H1 (cell line): Measurements from ENCODE around the gene FRY. TPM values are rescaled to one million over a fixed set of nuclear protein-coding genes. Genes with fewer than 3 reads are reported as not detected.

Experiments
- CTCF ChIA-PET: fragments of 300-600 bp; sonication (Branson Sonifier 250); formaldehyde crosslinking; loops from one replicate; lab custom pipeline; 2021; ENCODE audit not compliant: partially characterized antibody; lab: Charles Lee
- POLR2A ChIA-PET: fragments of 300-600 bp; sonication (Branson Sonifier 250); formaldehyde crosslinking; loops from one replicate; lab custom pipeline; 2021; ENCODE audit warnings: inconsistent platforms; ENCODE audit not compliant: partially characterized antibody; lab: Charles Lee
- DNase-seq, 2 experiments: peaks; one replicate each; pipeline versions ENCODE4 v3.0.0 to v3.0.0-alpha.2; 2010 to 2022; ENCODE audit warnings: low spot score in 2 of 2, low read depth in 1 of 2, mixed read lengths in 1 of 2
- FAIRE-seq: peaks from 2 replicates; lab custom pipeline; 2011; peaks lifted over from hg19 to GRCh38; lab: Jason Lieb, UNC
- H2AFZ ChIP-seq: 2 replicates; pipeline ENCODE4 v1.8.1; 2012; ENCODE audit warnings: low read length, inconsistent platforms
- H2AK5ac ChIP-seq: 2 replicates; pipeline ENCODE4 v1.6.1; 2013; ENCODE audit warnings: low read depth, low read length
- H2BK120ac ChIP-seq: replicated peaks from 2 replicates; pipeline ENCODE3; 2013; ENCODE audit warnings: low read depth, low read length, inconsistent platforms
- H2BK12ac ChIP-seq: 2 replicates; pipeline ENCODE4 v1.6.1; 2013; ENCODE audit warnings: low read depth, low read length
- H2BK15ac ChIP-seq: 2 replicates; pipeline ENCODE4 v1.6.1; 2013; ENCODE audit warnings: low read length
- H2BK20ac ChIP-seq: 2 replicates; pipeline ENCODE4 v1.6.1; 2013; ENCODE audit warnings: low read length
- H2BK5ac ChIP-seq: 2 replicates; pipeline ENCODE4 v1.6.1; 2013; ENCODE audit warnings: low read depth, low read length
- H3K14ac ChIP-seq: 2 replicates; pipeline ENCODE4 v1.6.1; 2013; ENCODE audit warnings: inconsistent platforms; ENCODE audit not compliant: insufficient read length
- H3K18ac ChIP-seq: 2 replicates; pipeline ENCODE4 v1.6.1; 2013; ENCODE audit warnings: low read length; ENCODE audit errors: extremely low read depth
- H3K23ac ChIP-seq: 2 replicates; pipeline ENCODE4 v1.6.1; 2013; ENCODE audit warnings: inconsistent platforms; ENCODE audit not compliant: insufficient read length
- H3K23me2 ChIP-seq: 2 replicates; pipeline ENCODE4 v1.6.1; 2013; ENCODE audit warnings: low read depth, low read length
- H3K27ac ChIP-seq: 2 replicates; pipeline ENCODE4 v1.6.1; 2011; ENCODE audit warnings: low read depth, low read length, inconsistent platforms
- H3K27me3 ChIP-seq, 4 experiments: replicated peaks in 1 of 4; 1 replicate in 1 of 4; 2 replicates in 3 of 4; pipeline versions ENCODE4 v1.6.1 to v1.8.1; 2011 to 2013; ENCODE audit warnings: low read length in 3 of 4, mild to moderate bottlenecking in 3 of 4, inconsistent platforms in 2 of 4, mixed read lengths in 2 of 4, moderate library complexity in 1 of 4; ENCODE audit not compliant: control insufficient read depth in 3 of 4, insufficient read depth in 3 of 4; ENCODE audit errors: extremely low read depth in 1 of 4
- H3K36me3 ChIP-seq, 4 experiments: 2 replicates each; pipeline versions ENCODE4 v1.6.1 to v1.8.1; 2011 to 2013; ENCODE audit warnings: mild to moderate bottlenecking in 4 of 4, low read length in 3 of 4, moderate library complexity in 2 of 4, control low read depth in 1 of 4, inconsistent platforms in 1 of 4; ENCODE audit not compliant: insufficient read depth in 4 of 4, control insufficient read depth in 2 of 4
- H3K4ac ChIP-seq: replicated peaks from 2 replicates; pipeline ENCODE3; 2013; ENCODE audit warnings: low read length, low read depth, mixed read lengths, inconsistent platforms; ENCODE audit not compliant: insufficient read length
- H3K4me1 ChIP-seq, 4 experiments: replicated peaks in 1 of 4; 1 replicate in 1 of 4; 2 replicates in 3 of 4; pipeline versions ENCODE4 v1.6.1 to v1.8.1; 2011 to 2013; ENCODE audit warnings: low read length in 3 of 4, inconsistent platforms in 2 of 4, mixed read lengths in 1 of 4; ENCODE audit not compliant: insufficient read depth in 4 of 4, control insufficient read depth in 3 of 4
- H3K4me2 ChIP-seq, 2 experiments: 2 replicates each; pipeline versions ENCODE4 v1.6.1 to v1.8.1; 2011 to 2013; ENCODE audit warnings: low read depth in 2 of 2, low read length in 2 of 2, control low read depth in 1 of 2, inconsistent platforms in 1 of 2, mild to moderate bottlenecking in 1 of 2; ENCODE audit not compliant: insufficient read depth in 1 of 2
- H3K4me3 ChIP-seq, 4 experiments: fragments of 200-600, 300-600 bp in 1 of 4; sonication (generic), shearing (Covaris generic), sonication (Bioruptor Twin) in 1 of 4; 2 replicates each; pipeline versions ENCODE4 v1.5.1 to v1.8.1; 2011 to 2016; ENCODE audit warnings: low read length in 4 of 4, low read depth in 3 of 4, control low read depth in 2 of 4, inconsistent platforms in 2 of 4, mild to moderate bottlenecking in 2 of 4, mixed read lengths in 1 of 4, moderate library complexity in 1 of 4; ENCODE audit not compliant: insufficient read depth in 2 of 4; ENCODE audit errors: extremely low read depth in 1 of 4
- H3K56ac ChIP-seq: replicated peaks from 2 replicates; pipeline ENCODE3; 2013; ENCODE audit warnings: low read depth, mild to moderate bottlenecking, mixed read lengths, low read length, inconsistent platforms; ENCODE audit not compliant: insufficient read length
- H3K79me1 ChIP-seq: 2 replicates; pipeline ENCODE4 v1.6.1; 2013; ENCODE audit warnings: low read depth, low read length, control low read depth
- H3K79me2 ChIP-seq, 2 experiments: 2 replicates each; pipeline versions ENCODE4 v1.6.1 to v1.8.1; 2012 to 2013; ENCODE audit warnings: low read length in 2 of 2, mild to moderate bottlenecking in 2 of 2, inconsistent platforms in 1 of 2; ENCODE audit not compliant: insufficient read depth in 2 of 2, control insufficient read depth in 1 of 2
- H3K9ac ChIP-seq, 4 experiments: replicated peaks in 1 of 4; 1 replicate in 1 of 4; 2 replicates in 3 of 4; pipeline versions ENCODE4 v1.6.1 to v1.8.1; 2011 to 2013; ENCODE audit warnings: low read depth in 3 of 4, low read length in 3 of 4, control low read depth in 2 of 4, mild to moderate bottlenecking in 2 of 4, moderate library complexity in 2 of 4, inconsistent platforms in 1 of 4; ENCODE audit errors: extremely low read depth in 1 of 4
- H3K9me3 ChIP-seq, 2 experiments: 2 replicates each; pipeline versions ENCODE4 v1.6.1 to v1.8.1; 2012 to 2013; ENCODE audit warnings: mild to moderate bottlenecking in 2 of 2, moderate library complexity in 2 of 2, control low read depth in 1 of 2, inconsistent platforms in 1 of 2, low read depth in 1 of 2, low read length in 1 of 2, mixed read lengths in 1 of 2; ENCODE audit not compliant: insufficient read depth in 2 of 2
- H4K20me1 ChIP-seq, 2 experiments: replicated peaks in 1 of 2; 2 replicates each; pipeline versions ENCODE3 to v1.8.1; 2011 to 2013; ENCODE audit warnings: inconsistent platforms in 2 of 2, low read length in 2 of 2, mild to moderate bottlenecking in 1 of 2; ENCODE audit not compliant: insufficient read depth in 2 of 2, control insufficient read depth in 1 of 2
- H4K5ac ChIP-seq: 2 replicates; pipeline ENCODE4 v1.6.1; 2013; ENCODE audit warnings: low read length, low read depth, mixed read lengths, inconsistent platforms; ENCODE audit not compliant: insufficient read length
- H4K8ac ChIP-seq: 2 replicates; pipeline ENCODE4 v1.8.0; 2013; ENCODE audit warnings: mild to moderate bottlenecking, moderate library complexity, low read length, inconsistent platforms; ENCODE audit not compliant: insufficient read depth; ENCODE audit errors: extremely low read depth
- H4K91ac ChIP-seq: replicated peaks from 2 replicates; pipeline ENCODE3; 2013; ENCODE audit warnings: low read length, mixed read lengths, inconsistent platforms; ENCODE audit not compliant: insufficient read length
- ATF2 ChIP-seq: IDR thresholded peaks from 2 replicates; pipeline ENCODE4 v1.6.1; 2012; ENCODE audit warnings: low read length, inconsistent platforms
- CHD1 ChIP-seq: IDR thresholded peaks from 2 replicates; pipeline ENCODE4 v1.6.1; 2012; ENCODE audit warnings: low read depth, low read length, improper control_type of control experiment
- CTCF ChIP-seq, 3 experiments: IDR thresholded peaks; 1 replicate in 2 of 3; 2 replicates in 1 of 3; pipeline versions ENCODE4 v1.5.1 to v1.6.1; 2011; ENCODE audit warnings: low read length in 3 of 3, mild to moderate bottlenecking in 3 of 3, inconsistent platforms in 2 of 3, low read depth in 1 of 3, moderate library complexity in 1 of 3; ENCODE audit not compliant: insufficient read depth in 1 of 3; ENCODE audit errors: control extremely low read depth in 1 of 3
- EP300 ChIP-seq, 2 experiments: IDR thresholded peaks; 1 replicate in 1 of 2; 2 replicates in 1 of 2; pipeline ENCODE4 v1.6.1; 2011 to 2012; ENCODE audit warnings: low read depth in 2 of 2, low read length in 2 of 2, mild to moderate bottlenecking in 2 of 2, borderline replicate concordance in 1 of 2, inconsistent platforms in 1 of 2, moderate library complexity in 1 of 2
- GABPA ChIP-seq: IDR thresholded peaks from 2 replicates; pipeline ENCODE4 v1.6.1; 2011; ENCODE audit warnings: mild to moderate bottlenecking, low read length, moderate library complexity, borderline replicate concordance; ENCODE audit not compliant: insufficient read depth
- RAD21 ChIP-seq, 2 experiments: IDR thresholded peaks in 1 of 2; conservative IDR thresholded peaks in 1 of 2; 2 replicates each; pipeline ENCODE4 v1.6.1; 2011; ENCODE audit warnings: low read depth in 2 of 2, low read length in 2 of 2, improper control_type of control experiment in 1 of 2, inconsistent platforms in 1 of 2, mild to moderate bottlenecking in 1 of 2, moderate library complexity in 1 of 2
- SAP30 ChIP-seq: fragments of 300-600 bp; sonication (generic); IDR thresholded peaks from 2 replicates; pipeline ENCODE4 v1.7.1; 2012; ENCODE audit warnings: low read length, moderate library complexity, mild to moderate bottlenecking, inconsistent platforms; ENCODE audit not compliant: insufficient read depth, insufficient replicate concordance
- YY1 ChIP-seq: IDR thresholded peaks from 2 replicates; pipeline ENCODE4 v1.6.1; 2011; ENCODE audit warnings: low read depth, mild to moderate bottlenecking, low read length
- WGBS, 2 experiments: shearing (Covaris generic) in 1 of 2; methylation state at CpG; one replicate each; pipeline versions ENCODE4 v1.1.6 to v1.1.7; 2013 to 2015; ENCODE audit warnings: low lambda C conversion rate in 2 of 2, mixed read lengths in 2 of 2, inconsistent platforms in 1 of 2, low coverage in 1 of 2, missing lambda C conversion rate in 1 of 2; ENCODE audit not compliant: insufficient replicate concordance in 2 of 2, insufficient coverage in 1 of 2, insufficient read length in 1 of 2; ENCODE audit errors: extremely low coverage in 1 of 2, missing lambda C conversion rate in 1 of 2; 5-methylcytosine and 5-hydroxymethylcytosine counted together
- polyA plus RNA-seq, 7 experiments: library from polyadenylated mRNA; depleted of rRNA in 3 of 7; stranded (reverse) in 5 of 7; unstranded in 2 of 7; fragments of >200 nt in 5 of 7; fragments of 200-250 nt in 2 of 7; gene quantifications; 1 replicate in 5 of 7; 2 replicates in 1 of 7; 4 replicates in 1 of 7; pipeline versions ENCODE4 v1.2.1 to v1.2.3, GENCODE V29; 2011 to 2013; ENCODE audit warnings: missing spikeins in 2 of 7, mixed read lengths in 2 of 7
- total RNA-seq: library from RNA; stranded (reverse); fragmentation: NEBNext Ultra II Directional; extraction: Animal tissue kit (Norgen Biotek cat#: 25700); gene quantifications from 2 replicates; pipeline ENCODE4 v1.2.1, GENCODE V29; 2021

FRY gene
- total and polyA plus RNA-seq, 2 of the 8 experiments (the other 6 are each of a cell fraction or from before 2014, with no cell fraction given): 4.3 to 9.2 TPM

- Histone ChIP-seq H4K20me1 (no peaks in the 10 kb centered on the region), H4K8ac (no peak overlapping the region), H2AFZ (no peak overlapping the region), H3K23ac (no peak overlapping the region), H3K4ac (no peak overlapping the region), H2BK5ac (no peak overlapping the region), H3K4me3 (no peak overlapping the region), H3K23me2 (no peaks in the 10 kb centered on the region), H3K36me3 (no peaks in the 10 kb centered on the region), H2BK12ac (no peak overlapping the region), H3K9ac (no peak overlapping the region), H4K91ac (no peak overlapping the region), H3K79me2 (no peaks in the 10 kb centered on the region), H2BK20ac (no peak overlapping the region), H3K14ac (no peak overlapping the region), H2BK15ac (no peak overlapping the region), H3K9me3 (no peaks in the 10 kb centered on the region), H4K5ac (no peak overlapping the region), H3K27me3 (no peaks in the 10 kb centered on the region), H3K56ac (no peak overlapping the region), H2BK120ac (no peak overlapping the region), H2AK5ac (no peak overlapping the region), H3K4me1 (no peaks in the 10 kb centered on the region; a peak in 1 of 7 replicates), H3K27ac (no peak overlapping the region), H3K4me2 (no peak overlapping the region), H3K18ac (no peak overlapping the region), H3K79me1 (no peaks in the 10 kb centered on the region)
- CTCF ChIA-PET: interaction anchor here (0.6 to 3.2 kb wide), 28 partner anchors 9 to 565 kb away, joined by 3 to 31 read pairs (median 4); partner anchors contain the start of genes BRCA2 and ZAR1L
- peak; percentile 98 for FAIRE-seq
- POLR2A ChIA-PET: interaction anchor here (1.5 kb wide), 1 partner anchor 68 kb away, joined by 4 read pairs; the partner anchor contains the start of genes BRCA2 and ZAR1L
- WGBS, 2 experiments: 36% methylated on average over 2 of the region's 2 CpGs; no CpG with 5 or more reads in 1 of the 2 experiments
- peak; percentile 56 to 80 for DNase-seq
- TF ChIP-seq CHD1: no peak
- TF ChIP-seq ATF2: no peak
- peak; percentile 70 for TF ChIP-seq YY1
- TF ChIP-seq EP300 (IDR thresholded peaks at IDR 0.05; ENCODE audit: borderline replicate concordance in 1 of 2, low read depth in 2 of 2, low read length in 2 of 2): no peak
- peak; percentile 65 to 74 for TF ChIP-seq RAD21 (IDR thresholded peaks at IDR 0.05 in 1 of 2, conservative IDR thresholded peaks at IDR 0.05 in 1 of 2; ENCODE audit: low read depth in 2 of 2, low read length in 2 of 2)
- TF ChIP-seq SAP30: no peak
- TF ChIP-seq GABPA: no peak
- peak; percentile 80 to 88 (median 81) for TF ChIP-seq CTCF (IDR thresholded peaks at IDR 0.05; ENCODE audit: control extremely low read depth in 1 of 3, insufficient read depth in 1 of 3, low read depth in 1 of 3, low read length in 3 of 3)
These were observed 214.9 kb downstream of the FRY start for GRCh38 chr13:32246468-32246867.
